SK-N-SH (cell line): Measurements from ENCODE around the gene CKS2.

Experiments
- CHD2 ChIP-seq: fragments of 150-350 bp; IDR thresholded peaks from 2 replicates; pipeline ENCODE4 v1.6.1; 2018; ENCODE audit warnings: low read length; ENCODE audit not compliant: partially characterized antibody
- EP300 ChIP-seq, 2 experiments: IDR thresholded peaks; 2 replicates each; pipeline versions ENCODE4 v1.4.0 to v1.6.1; 2012; ENCODE audit warnings: borderline replicate concordance in 1 of 2, low read depth in 1 of 2, low read length in 1 of 2
- EZH2phosphoT487 ChIP-seq: fragments of 200-600 bp; sonication (generic); IDR thresholded peaks from 2 replicates; pipeline ENCODE4 v1.6.1; 2017; ENCODE audit warnings: low read depth, mixed run types, mild to moderate bottlenecking, antibody characterized with exemption, moderate library complexity, borderline replicate concordance
- GATA2 ChIP-seq: sonication (generic); formaldehyde crosslinking; IDR thresholded peaks from 2 replicates; pipeline ENCODE4 v1.5.0; 2020; ENCODE audit warnings: mild to moderate bottlenecking, missing genetic modification reagents
- PBX3 ChIP-seq: IDR thresholded peaks from 2 replicates; pipeline ENCODE4; 2012
- RAD21 ChIP-seq: IDR thresholded peaks from 2 replicates; pipeline ENCODE4 v1.6.1; 2012; ENCODE audit warnings: mild to moderate bottlenecking, low read length
- RCOR1 ChIP-seq: fragments of 150-350 bp; IDR thresholded peaks from 2 replicates; pipeline ENCODE4 v1.6.1; 2017; ENCODE audit warnings: antibody characterized with exemption, low read length
- RXRA ChIP-seq: IDR thresholded peaks from 2 replicates; pipeline ENCODE4 v1.4.0; 2012; ENCODE audit warnings: low read depth, mild to moderate bottlenecking, borderline replicate concordance
- SIN3A ChIP-seq: IDR thresholded peaks from 2 replicates; pipeline ENCODE4 v1.6.1; 2012; ENCODE audit warnings: low read depth, mild to moderate bottlenecking, low read length, moderate library complexity, borderline replicate concordance
- TAF1 ChIP-seq: IDR thresholded peaks from 2 replicates; pipeline ENCODE4 v1.6.1; 2012; ENCODE audit warnings: low read depth, mild to moderate bottlenecking, low read length, moderate library complexity, borderline replicate concordance
- YY1 ChIP-seq: IDR thresholded peaks from 2 replicates; pipeline ENCODE4 v1.4.0; 2012; ENCODE audit warnings: low read depth, mild to moderate bottlenecking
- TF ChIP-seq, protein P1 (sequence below): fragments of 200-600 bp; sonication (generic); IDR thresholded peaks from 2 replicates; pipeline ENCODE4 v1.6.1; 2017; ENCODE audit warnings: antibody characterized with exemption, mild to moderate bottlenecking, moderate library complexity

GRCh38 chr9:89349607-89350006 lies 38.6 kb downstream of the CKS2 start:
- TF ChIP-seq, protein P1, sequence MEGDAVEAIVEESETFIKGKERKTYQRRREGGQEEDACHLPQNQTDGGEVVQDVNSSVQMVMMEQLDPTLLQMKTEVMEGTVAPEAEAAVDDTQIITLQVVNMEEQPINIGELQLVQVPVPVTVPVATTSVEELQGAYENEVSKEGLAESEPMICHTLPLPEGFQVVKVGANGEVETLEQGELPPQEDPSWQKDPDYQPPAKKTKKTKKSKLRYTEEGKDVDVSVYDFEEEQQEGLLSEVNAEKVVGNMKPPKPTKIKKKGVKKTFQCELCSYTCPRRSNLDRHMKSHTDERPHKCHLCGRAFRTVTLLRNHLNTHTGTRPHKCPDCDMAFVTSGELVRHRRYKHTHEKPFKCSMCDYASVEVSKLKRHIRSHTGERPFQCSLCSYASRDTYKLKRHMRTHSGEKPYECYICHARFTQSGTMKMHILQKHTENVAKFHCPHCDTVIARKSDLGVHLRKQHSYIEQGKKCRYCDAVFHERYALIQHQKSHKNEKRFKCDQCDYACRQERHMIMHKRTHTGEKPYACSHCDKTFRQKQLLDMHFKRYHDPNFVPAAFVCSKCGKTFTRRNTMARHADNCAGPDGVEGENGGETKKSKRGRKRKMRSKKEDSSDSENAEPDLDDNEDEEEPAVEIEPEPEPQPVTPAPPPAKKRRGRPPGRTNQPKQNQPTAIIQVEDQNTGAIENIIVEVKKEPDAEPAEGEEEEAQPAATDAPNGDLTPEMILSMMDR, result no peak
- no peak for TF ChIP-seq PBX3
- TF ChIP-seq EZH2phosphoT487, result no peak
- TF ChIP-seq TAF1, result no peak
- TF ChIP-seq EP300 (IDR thresholded peaks at IDR 0.05; ENCODE audit: borderline replicate concordance in 1 of 2, low read depth in 1 of 2, low read length in 1 of 2), result no peak
- no peak for TF ChIP-seq YY1
- no peak for TF ChIP-seq RAD21
- TF ChIP-seq SIN3A, result no peak
- no peak for TF ChIP-seq RXRA
- TF ChIP-seq GATA2 (CRISPR knock-in tag), result no peak
- TF ChIP-seq RCOR1, result no peak
- TF ChIP-seq CHD2, result no peak
